Lower leg skin (tissue), 4 donors: ENCODE data around the gene PRSS8. TPM values are rescaled to one million over a fixed set of nuclear protein-coding genes. Genes with fewer than 3 reads are reported as not detected.
"Not testable (repeated sequence)": the region's sequence is repeated elsewhere in the genome, so short reads cannot be mapped to it uniquely, and the experiment has no call there.

Experiments used
- DNase-seq, 2 donors: peaks; one replicate each; pipeline ENCODE4 v3.0.0-alpha.2; 2019; ENCODE audit warnings: low spot score in 2 of 2
- H3K4me3 ChIP-seq: fragments of 200-600 bp; sonication (generic); 2 replicates; pipeline ENCODE4 v1.5.1; 2017; ENCODE audit warnings: mild to moderate bottlenecking, low read depth; ENCODE audit not compliant: poor library complexity, severe bottlenecking
- POLR2A ChIP-seq, 2 donors: fragments of 450-650 bp; IDR thresholded peaks; one replicate each; pipeline ENCODE4 v1.6.1; 2016 to 2017; ENCODE audit warnings: antibody characterized with exemption in 2 of 2, mild to moderate bottlenecking in 1 of 2, moderate library complexity in 1 of 2
- WGBS, 2 donors: methylation state at CpG; one replicate each; pipeline ENCODE4 v1.1.5; 2018; 5-methylcytosine and 5-hydroxymethylcytosine counted together
- intact Hi-C: fragments of 100-400 bp; cut with DNase I; formaldehyde crosslinking; loops from one replicate; pipeline ENCODE4 v1.15.0; 2023; ENCODE audit warnings: low total_unique reads
- total RNA-seq, 4 donors: library from RNA; depleted of rRNA; stranded (reverse); fragments of >200 nt; gene quantifications; one replicate each; pipeline ENCODE4 v1.1.0, GENCODE V29; 2016
- TF ChIP-seq, protein P1 (sequence below), 3 donors: fragments of 450-650 bp; IDR thresholded peaks; one replicate each; pipeline ENCODE4 v1.5.1; 2016; ENCODE audit warnings: antibody characterized with exemption in 3 of 3, mild to moderate bottlenecking in 3 of 3, moderate library complexity in 2 of 3

The PRSS8 gene
- total RNA-seq, 4 donors from 2014 or later = 147 to 223 (median 172) TPM

DNA sequence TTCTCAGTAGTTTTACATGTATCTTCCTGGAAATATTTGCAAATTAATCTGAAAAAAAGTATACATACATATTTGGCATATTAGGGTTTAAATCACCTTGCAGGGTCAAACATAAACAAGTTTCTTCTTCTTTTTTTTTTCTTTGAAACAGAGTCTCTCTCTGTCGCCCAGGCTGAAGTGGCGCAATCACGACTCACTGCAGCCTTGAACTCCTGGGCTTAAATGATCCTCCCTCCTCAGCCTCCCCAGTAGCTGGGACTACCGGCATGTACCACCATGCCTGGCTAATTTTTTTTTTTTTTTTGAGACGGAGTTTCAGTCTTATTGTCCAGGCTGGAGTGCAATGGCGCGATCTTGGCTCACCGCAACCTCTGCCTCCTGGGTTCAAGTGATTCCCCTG is 31.8 kb upstream of the PRSS8 start:
- WGBS, 2 donors = 90 to 91% methylated on average over 8 of the region's 8 CpGs
- intact Hi-C loops = no loop called here
- H3K4me3 ChIP-seq = no peak overlapping the region
- TF ChIP-seq POLR2A (IDR thresholded peaks at IDR 0.05) = no peak
- TF ChIP-seq, protein P1, sequence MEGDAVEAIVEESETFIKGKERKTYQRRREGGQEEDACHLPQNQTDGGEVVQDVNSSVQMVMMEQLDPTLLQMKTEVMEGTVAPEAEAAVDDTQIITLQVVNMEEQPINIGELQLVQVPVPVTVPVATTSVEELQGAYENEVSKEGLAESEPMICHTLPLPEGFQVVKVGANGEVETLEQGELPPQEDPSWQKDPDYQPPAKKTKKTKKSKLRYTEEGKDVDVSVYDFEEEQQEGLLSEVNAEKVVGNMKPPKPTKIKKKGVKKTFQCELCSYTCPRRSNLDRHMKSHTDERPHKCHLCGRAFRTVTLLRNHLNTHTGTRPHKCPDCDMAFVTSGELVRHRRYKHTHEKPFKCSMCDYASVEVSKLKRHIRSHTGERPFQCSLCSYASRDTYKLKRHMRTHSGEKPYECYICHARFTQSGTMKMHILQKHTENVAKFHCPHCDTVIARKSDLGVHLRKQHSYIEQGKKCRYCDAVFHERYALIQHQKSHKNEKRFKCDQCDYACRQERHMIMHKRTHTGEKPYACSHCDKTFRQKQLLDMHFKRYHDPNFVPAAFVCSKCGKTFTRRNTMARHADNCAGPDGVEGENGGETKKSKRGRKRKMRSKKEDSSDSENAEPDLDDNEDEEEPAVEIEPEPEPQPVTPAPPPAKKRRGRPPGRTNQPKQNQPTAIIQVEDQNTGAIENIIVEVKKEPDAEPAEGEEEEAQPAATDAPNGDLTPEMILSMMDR (IDR thresholded peaks at IDR 0.05) = no peak
- no peak for DNase-seq

DNA sequence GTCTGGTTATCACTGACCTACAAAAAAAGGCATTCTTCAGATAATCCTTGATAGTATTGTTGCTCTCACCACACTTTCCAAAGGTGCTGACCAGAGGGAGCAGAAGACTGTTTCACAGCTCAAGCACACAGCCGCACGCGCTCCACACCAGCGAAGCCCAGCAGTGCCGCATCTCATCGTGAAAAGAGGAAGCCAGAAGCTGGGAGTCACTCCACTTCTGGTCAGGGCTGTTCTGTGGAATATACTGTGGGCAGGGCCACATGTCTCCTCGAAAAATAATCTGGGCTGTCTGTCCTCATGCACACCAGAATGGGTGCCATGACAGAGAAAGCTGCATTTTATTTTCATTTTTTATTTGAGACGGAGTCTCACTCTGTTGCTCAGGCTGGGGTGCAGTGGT is 21.6 kb upstream of the PRSS8 start:
- 50 to 54% methylated on average over 8 of the region's 8 CpGs for WGBS, 2 donors
- DNase-seq = no peak
- TF ChIP-seq POLR2A (IDR thresholded peaks at IDR 0.05) = no peak
- TF ChIP-seq, protein P1 (IDR thresholded peaks at IDR 0.05) = no peak
- no peak overlapping the region for H3K4me3 ChIP-seq
- intact Hi-C loops = loop anchor here (10.0 kb wide), 1 partner anchor 278 kb away; no protein-coding TSS in a partner anchor

DNA sequence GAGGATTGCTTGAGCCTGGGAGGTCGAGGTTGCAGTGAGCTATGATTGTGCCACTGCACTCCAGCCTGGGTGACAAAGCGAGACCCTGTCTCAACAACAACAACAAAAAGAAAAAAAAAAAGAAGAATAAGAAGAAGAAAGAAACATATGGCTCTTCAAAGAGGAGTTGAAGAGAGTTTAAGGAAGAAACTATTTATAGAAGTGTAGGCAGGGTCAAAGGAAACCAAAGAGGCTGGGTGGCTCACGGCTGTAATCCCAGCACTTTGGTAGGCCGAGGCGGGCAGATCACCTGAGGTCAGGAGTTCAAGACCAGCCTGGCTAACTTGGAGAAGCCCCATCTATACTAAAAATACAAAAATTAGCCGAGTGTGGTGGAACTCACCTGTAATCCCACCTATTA is 15.4 kb upstream of the PRSS8 start:
- 83 to 89% methylated on average over 6 of the region's 6 CpGs for WGBS, 2 donors
- H3K4me3 ChIP-seq, DNase-seq: not testable (repeated sequence)
- intact Hi-C loops = loop anchor here (10.0 kb wide), 1 partner anchor 284 kb away; no protein-coding TSS in a partner anchor

DNA sequence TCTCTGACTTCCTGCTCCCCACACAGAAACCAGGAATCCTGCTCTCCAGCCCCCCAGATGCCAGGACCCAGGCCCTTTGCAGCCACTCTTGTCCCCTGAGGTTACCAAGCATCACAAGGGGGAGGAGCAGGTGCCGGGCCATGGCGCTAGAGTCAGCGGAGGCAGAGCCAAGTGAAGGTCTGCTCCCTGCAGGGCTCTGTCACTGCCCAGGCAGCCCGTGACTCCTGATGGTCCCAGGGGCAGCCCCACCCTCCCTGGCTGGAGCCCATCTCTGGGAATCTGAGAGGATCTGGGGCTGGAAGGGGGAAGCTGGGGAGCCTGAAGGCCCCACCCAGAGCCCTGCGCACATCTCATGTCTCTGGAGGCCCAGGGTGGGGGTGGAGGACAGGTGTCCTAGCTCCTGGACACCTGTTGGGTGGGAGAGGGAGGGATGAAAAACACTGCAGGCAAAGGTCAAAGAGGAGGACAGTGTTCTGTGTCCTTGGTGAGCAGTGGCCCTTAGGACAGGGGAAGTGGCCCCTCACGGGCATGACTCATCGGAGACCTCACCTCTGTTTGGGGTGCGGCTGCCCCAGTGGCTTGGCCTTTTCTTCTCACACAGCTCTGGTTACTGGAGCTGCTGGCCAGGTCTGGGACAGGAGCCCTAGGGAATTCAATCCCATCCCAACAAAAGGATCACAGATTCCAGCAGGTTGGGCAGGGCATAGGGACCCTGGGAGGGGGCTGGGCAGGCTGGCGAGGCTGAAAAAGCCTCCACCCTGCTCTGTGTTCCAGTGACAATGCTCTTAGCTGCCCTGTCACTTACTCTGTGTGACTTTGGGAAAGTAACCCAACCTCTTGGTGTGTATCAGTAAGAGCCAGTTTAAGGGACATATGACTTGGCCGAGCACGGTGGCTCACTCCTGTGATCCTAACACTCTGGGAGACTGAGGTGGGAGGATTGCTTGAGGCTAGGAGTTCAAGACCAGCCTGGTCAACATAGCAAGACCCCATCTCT is 14.7 kb upstream of the PRSS8 start, which contains the start of gene PRSS36:
Gene PRSS36, minus strand, starts transcription at position 173 of the 997 bp plus-strand sequence. Its CDS starts 31 bp downstream, at position 142.
- peak in 1 of 2 donors; percentile 85 for DNase-seq
- WGBS, 2 donors = 72 to 76% methylated on average over 11 of the region's 11 CpGs
- H3K4me3 ChIP-seq = no peak within 1 kb of the TSS
- TF ChIP-seq POLR2A (IDR thresholded peaks at IDR 0.05) = no peak
- TF ChIP-seq, protein P1 (IDR thresholded peaks at IDR 0.05) = no peak
- intact Hi-C loops = loop anchor here (10.0 kb wide), 2 partner anchors 165 to 285 kb away; partner anchors contain the start of gene HSD3B7

DNA sequence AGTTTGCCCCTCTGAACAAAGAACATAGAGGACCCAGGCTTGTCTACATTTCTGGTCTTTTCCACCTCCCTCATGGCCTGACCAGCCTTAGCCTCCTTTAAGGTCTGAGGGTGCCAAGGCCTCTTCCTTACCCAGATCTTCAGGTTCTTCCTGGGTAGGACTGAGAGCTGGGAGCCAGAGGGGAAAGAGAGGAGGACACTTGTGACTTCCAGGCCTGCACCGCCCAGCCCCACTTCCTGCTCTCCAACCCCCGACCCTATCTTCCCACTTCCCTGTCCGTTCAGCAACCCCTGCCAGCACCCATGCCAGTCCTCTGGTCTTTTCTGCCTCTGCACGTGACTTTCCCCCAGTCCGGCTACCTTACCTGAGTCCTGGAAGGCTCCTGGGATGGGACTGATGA is 13.8 kb upstream of the PRSS8 start:
- 67 to 90% methylated on average over 5 of the region's 5 CpGs for WGBS, 2 donors
- intact Hi-C loops = loop anchor here (10.0 kb wide), 1 partner anchor 165 kb away; the partner anchor contains the start of gene HSD3B7
- no peak overlapping the region for H3K4me3 ChIP-seq
- DNase-seq = no peak
- TF ChIP-seq, protein P1 (IDR thresholded peaks at IDR 0.05) = no peak
- TF ChIP-seq POLR2A (IDR thresholded peaks at IDR 0.05) = no peak

DNA sequence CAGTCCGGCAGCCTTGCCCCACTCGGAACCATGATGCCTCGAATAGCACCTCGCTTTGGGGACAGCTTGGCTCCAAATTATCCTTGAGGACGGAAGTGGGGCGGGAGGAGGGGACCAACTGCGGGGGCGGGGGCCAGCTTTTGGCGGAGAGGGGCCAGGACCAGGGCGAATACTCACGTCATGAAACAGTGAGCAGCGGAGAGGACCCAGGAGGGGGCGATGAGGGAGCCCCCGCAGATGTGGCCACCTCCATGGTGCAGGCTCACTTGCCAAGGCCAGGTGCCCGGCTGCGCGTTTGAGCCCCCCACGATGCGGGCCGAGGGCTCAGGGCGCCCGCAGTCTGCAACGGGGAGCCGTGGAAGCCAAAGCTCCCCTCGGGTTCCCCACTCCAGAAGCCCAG is 13.4 kb upstream of the PRSS8 start:
- intact Hi-C loops = loop anchor here (10.0 kb wide), 1 partner anchor 164 kb away; the partner anchor contains the start of gene HSD3B7
- TF ChIP-seq POLR2A (IDR thresholded peaks at IDR 0.05) = no peak
- TF ChIP-seq, protein P1 (IDR thresholded peaks at IDR 0.05) = no peak
- 81 to 84% methylated on average over 25 of the region's 25 CpGs for WGBS, 2 donors
- no peak overlapping the region for H3K4me3 ChIP-seq
- no peak for DNase-seq
